GM19238 (cell line): ENCODE data around the gene PLOD1.
"Not testable (repeated sequence)": the region's sequence is repeated elsewhere in the genome, so short reads cannot be mapped to it uniquely, and the experiment has no call there.

Source experiments
- DNase-seq: peaks from one replicate; pipeline ENCODE4 v3.0.0; 2011; ENCODE audit warnings: low spot score; ENCODE audit not compliant: insufficient read length

PLOD1 gene

GRCh38 chr1:11912482-11913216, 21.9 kb upstream of the PLOD1 start:
- not testable (repeated sequence) for DNase-seq

- no peak for DNase-seq
These were observed 21.2 kb upstream of the PLOD1 start for GRCh38 chr1:11913291-11913690.

GRCh38 chr1:11914024-11914423, 20.5 kb upstream of the PLOD1 start:
- DNase-seq = no peak

DNA sequence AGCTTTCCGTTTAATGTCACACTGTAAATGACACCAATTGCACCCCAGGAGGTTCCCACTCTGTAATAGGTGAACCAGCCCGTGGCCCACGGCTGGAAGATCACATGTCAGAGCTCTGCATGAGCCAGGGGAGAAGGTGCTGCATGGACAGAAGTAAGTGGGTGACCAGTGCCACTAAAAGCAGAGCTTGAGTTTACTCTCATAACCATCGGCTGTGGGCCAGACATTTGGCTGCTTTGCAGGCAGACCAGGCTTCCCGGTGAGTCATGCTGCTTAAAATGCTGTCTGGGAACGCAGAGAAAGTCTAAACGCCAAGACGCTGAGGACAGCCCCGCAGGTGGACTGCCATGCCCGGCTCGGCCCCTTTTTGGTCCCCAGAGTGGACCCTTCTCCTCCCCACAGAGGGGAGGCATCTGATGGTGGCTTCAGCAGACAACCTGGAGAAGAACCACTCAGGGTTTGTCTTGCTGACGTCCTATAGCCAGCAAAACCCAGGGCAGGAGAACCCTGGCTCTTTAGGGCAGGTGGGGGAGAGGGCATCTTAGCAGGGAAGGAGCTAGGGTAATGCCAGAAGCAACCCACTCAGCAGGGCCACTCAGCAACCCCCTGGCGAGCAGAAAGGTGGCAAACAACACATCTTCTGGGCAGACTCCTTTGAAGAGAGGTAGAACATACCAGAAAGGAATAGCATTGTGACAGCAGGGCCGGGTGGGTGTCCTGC, 15.6 kb upstream of the PLOD1 start:
- DNase-seq = no peak

DNA sequence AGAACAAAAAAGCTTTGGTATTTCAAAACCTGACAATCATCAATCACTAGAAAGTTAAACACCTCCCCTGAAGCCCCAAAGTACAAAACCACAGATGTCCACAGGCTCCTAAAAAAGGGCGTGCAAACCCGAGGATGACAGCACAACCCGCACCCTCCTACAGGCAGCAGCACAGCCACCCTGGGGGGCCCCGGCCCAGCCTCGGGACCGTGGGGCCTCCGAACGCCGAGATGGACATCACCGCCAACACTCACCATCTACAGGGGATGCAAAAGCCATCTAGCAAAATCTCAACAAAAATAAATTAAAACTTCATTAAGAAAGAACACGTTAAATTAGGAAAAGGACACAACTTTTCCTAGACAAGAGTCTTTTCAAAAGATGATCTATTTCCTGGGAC, 14.9 kb upstream of the PLOD1 start:
- no peak for DNase-seq

DNA sequence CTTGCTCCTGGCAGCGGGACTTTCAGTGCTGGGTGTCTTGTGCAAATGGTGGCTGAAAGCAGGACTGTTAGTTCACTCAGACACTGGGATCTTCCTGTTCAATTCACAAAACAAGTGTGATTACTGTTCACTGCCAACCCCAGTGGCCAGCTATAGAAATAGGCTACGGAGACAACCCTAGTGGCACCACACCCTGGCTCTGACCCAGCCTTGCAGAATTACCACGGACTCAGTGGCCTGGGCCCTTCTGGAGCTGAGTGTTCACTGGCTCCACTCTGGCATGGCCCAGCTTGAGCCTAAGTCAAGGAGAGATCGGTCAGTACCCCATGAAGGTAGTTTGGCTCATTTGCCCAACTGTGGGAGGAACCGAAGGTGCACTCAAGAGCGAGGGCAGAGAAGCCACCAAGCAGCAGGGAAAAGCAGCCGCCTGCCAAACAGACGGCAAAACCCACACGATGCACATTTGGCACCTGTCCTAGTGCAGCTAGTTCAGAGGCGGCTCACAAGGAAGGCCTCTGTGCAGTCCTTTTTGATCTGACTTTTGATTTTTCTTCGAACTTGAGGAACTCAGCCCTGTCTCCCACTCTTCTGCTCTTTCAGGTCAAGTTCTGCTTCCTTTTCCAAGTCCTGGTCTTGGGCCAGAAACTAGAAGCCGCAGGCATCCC, 14.1 kb upstream of the PLOD1 start:
- no peak for DNase-seq

DNA sequence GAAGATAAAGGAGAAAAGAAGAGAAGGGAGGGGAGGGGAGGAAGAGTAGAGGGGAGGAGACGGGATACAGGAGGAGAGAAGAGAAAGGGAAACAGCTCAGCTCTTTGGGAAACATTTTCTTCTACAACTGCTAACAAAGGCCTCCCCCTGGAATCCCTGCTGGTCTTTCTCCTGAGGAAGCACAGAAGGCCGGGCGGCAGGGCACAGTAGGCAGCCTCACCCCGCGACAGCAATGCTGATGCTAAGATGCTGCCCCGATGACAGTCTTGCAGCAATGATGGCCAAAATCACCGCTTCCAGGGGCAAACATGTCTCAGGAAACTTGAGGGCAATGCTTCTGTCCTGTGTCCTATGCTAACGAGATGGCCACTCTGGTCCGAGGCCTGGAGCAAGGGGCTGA, 13.5 kb upstream of the PLOD1 start:
- DNase-seq = no peak

GRCh38 chr1:11923069-11923826, 11.3 kb upstream of the PLOD1 start:
- DNase-seq = no peak

DNA sequence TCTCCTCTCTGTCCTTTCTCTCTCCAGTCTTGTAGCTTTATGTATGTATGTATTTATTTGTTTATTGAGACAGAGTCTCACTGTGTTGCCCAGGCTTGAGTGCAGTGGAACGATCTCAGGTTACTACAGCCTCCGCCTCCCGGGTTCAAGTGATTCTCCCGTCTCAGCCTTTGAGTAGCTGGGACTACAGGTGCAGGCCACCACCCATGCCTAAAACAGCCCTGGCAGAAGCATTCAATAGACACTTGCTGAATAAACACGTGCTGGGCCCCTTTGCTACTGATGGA, 10.7 kb upstream of the PLOD1 start:
- DNase-seq = no peak

GRCh38 chr1:11924334-11925195, 10.0 kb upstream of the PLOD1 start:
- DNase-seq = no peak

DNA sequence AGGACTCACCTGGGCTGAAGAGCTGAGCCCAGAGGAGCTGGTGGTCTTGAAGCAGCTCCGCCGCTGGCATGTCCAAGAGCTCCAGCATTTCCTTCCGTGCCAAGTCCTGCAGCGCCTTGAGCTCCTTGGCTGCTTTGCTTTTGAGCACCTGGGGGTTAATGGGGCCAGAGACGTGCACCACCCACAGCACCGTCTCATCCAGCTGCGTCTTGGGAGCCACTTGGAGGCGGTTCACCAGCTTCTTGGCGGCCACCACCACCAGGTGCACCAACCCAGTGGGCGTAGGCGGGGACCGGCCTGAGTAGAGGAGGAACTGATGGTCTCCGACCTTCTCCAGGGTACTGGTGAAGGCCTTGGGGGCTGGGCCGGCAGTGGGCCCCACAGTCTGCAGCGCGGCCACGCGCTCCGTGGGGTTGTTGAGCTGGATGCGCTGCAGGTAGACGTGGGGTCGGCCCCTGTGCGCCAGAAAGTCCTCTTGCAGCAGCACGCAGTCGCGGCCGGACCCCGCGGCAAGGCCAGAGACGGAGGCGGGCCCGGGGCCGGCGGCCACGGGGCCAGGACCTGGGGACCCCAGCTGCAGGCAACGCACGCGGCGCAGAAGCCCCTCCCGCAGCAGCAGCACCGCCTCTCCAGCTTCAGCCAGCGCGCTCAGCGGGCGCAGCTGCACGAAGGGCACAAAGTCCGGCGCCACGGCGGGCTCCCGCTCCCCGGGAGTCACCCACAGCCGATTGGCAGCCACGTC, 9.2 kb upstream of the PLOD1 start:
- not testable (repeated sequence) for DNase-seq

DNA sequence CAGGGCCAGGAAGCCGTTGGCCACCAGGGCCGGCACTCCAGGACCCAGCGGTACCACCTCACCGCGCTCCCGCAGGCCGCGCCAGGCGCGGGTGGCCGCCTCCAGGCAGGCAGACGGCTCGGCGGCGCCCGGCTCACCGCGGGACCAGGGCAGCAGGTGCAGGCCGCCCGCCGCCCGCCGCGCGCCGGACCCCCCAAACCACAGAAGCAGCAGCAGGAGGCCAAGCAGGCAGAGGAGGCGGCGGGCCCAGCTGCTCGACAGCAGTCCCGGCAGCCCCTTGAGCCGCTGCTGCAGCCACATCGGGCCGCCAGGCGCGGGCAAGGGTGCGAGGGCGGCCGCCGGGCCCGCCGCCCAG, 8.6 kb upstream of the PLOD1 start:
- DNase-seq = no peak

DNA sequence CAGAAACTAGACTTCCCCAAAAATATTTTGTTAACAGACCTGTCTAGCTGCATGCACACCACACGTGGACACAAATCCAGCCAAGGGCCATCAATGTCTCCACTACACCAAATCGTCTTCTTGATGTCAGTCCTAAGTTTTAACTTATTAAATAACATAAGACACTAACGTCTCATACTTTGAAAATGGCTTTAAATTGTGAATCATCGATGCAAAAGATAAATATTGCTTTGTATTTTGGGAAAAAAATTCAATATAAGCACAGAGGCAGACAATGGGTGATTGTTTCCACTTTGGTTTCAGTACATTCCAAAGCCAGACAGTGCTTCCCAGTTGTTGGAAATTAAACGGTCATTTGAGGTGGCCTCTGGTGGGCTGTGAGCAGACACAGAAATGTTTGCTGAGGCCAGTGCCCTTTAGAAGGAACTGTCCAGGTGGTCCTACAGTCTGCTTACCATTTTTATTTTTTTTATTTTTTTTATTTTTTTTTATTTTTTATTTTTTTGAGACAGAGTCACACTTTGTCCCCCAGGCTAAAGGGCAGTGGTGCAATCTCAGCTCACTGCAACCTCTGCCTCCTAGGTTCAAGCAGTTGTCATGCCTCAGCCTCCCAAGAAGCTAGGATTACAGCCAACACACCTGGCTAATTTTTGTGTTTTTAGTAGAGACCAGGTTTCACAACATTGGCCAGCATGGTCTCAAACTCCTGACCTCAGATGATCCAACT, 6.5 kb upstream of the PLOD1 start:
- DNase-seq = no peak

GRCh38 chr1:11929849-11930248, 4.7 kb upstream of the PLOD1 start:
- DNase-seq = no peak

DNA sequence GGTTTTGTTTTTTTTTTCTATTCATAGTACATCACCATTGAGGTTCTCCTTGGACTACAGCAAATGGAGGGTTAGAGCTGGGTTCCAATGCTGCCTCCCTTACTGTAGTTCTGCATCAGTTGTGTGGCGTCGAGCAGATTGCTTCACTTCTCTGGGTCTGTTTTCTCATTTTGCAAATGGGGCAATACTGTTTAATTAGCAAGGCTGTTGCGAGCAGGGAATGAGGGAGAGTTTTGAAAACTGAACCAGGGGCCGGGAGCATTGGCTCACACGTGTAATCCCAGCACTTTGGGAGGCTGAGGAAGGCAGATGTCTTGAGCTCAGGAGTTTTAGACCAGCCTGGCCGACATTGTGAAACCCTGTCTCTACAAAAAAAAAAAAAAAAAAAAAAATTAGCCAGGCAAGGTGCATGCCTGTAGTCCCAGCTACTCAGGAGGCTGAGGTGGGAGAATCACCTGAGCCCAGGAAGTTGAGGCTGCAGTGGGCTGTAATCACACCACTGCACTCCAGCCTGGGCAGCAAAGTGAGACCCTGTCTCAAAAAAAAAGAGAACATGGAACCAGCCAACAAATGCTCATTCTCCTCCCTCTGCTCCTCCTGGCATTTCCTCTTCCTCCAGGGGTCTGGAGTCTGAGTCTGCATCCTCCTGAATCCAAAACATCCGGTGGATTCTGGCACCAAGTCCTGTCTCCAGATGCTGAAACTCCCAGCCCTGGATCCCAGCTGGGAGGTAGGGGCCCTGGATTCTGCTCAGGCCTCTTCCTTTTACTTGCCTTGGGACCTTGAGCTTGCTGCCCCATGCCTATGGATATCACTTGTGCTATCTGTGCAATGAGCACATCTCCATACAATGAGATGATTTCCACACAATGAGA, 3.7 kb upstream of the PLOD1 start:
- DNase-seq = no peak

DNA sequence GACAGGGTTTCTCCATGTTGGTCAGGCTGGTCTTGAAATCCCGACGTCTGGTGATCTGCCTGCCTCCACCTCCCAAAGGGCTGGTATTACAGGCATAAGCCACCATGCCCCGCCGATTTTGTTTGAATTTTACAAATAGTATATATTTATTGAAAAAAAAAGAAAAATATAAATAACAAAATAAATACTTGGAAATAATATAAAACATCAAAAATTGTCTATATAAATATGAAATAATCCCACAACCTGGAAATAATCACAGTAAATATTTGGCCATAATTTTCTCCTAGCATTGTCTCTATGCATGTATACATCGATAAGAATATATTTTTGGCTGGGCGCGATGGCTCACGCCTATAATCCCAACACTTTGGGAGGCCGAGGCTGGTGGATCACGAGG, 2.7 kb upstream of the PLOD1 start:
- DNase-seq = no peak

DNA sequence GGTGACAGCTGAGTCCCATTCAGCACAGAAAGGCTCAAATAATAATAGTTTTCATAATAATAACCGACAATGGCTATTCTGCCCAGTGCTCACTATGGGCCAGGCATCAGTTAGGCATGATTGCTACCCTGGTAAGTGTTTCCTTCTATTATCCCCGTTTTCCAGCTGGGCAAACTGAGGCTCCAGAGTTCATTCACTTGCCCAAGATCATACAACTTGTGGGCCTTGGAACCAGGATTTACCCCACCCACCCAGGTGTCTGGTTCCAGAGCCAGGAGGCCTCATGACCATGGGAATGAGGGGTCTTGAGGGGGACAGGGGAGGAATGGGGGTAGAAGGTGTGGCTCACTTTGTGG, 518 bp downstream of the PLOD1 start:
- no peak for DNase-seq

GRCh38 chr1:11935733-11936132, 1.2 kb downstream of the PLOD1 start:
- not testable (repeated sequence) for DNase-seq
